ENCODE results near the gene NUDT5. TPM values are rescaled to one million over a fixed set of nuclear protein-coding genes. Genes with fewer than 3 reads are reported as not detected.
A peak's percentile ranks its signal among the peaks of the same experiment; 100 is the strongest.

Gene NUDT5
- total RNA-seq, 1 donor from 2014 or later, result 51.0 TPM

- Mint-ChIP-seq H3K36me3 (peaks cover 38% of the 10 kb centered on the region), H3K4me1 (peaks cover 4% of the 10 kb centered on the region), H3K9me3 (no peaks in the 10 kb centered on the region), H3K27ac (no peak overlapping the region), H3K27me3 (ENCODE audit: low read depth) (no peaks in the 10 kb centered on the region), H3K4me3 (no peak overlapping the region)
- DNase-seq (ENCODE audit: low spot score in 2 of 2, unreplicated experiment in 2 of 2), result no peak
- TF ChIP-seq CTCF (IDR thresholded peaks at IDR 0.05; ENCODE audit: unreplicated experiment), result no peak
Measured at GRCh38 chr10:12150163-12150562, 45.5 kb downstream of the NUDT5 start.

GRCh38 chr10:12144538-12144937 lies 51.2 kb downstream of the NUDT5 start:
- no peaks in the 10 kb centered on the region for H3K27me3 Mint-ChIP-seq (ENCODE audit: low read depth)
- no peak overlapping the region for H3K4me3 Mint-ChIP-seq
- no peaks in the 10 kb centered on the region for H3K9me3 Mint-ChIP-seq
- peaks cover 41% of the 10 kb centered on the region for H3K36me3 Mint-ChIP-seq
- TF ChIP-seq CTCF (IDR thresholded peaks at IDR 0.05; ENCODE audit: unreplicated experiment), result no peak
- no peak overlapping the region for H3K27ac Mint-ChIP-seq
- no peaks in the 10 kb centered on the region for H3K4me1 Mint-ChIP-seq
- no peak for DNase-seq (ENCODE audit: low spot score in 2 of 2, unreplicated experiment in 2 of 2)

- no peak for TF ChIP-seq CTCF (IDR thresholded peaks at IDR 0.05; ENCODE audit: unreplicated experiment)
- H3K36me3 Mint-ChIP-seq, result peaks cover 35% of the 10 kb centered on the region
- H3K9me3 Mint-ChIP-seq, result no peaks in the 10 kb centered on the region
- no peaks in the 10 kb centered on the region for H3K4me1 Mint-ChIP-seq
- no peak for DNase-seq (ENCODE audit: low spot score in 2 of 2, unreplicated experiment in 2 of 2)
- H3K27me3 Mint-ChIP-seq (ENCODE audit: low read depth), result no peaks in the 10 kb centered on the region
- H3K27ac Mint-ChIP-seq, result no peak overlapping the region
- H3K4me3 Mint-ChIP-seq, result no peak overlapping the region
Measured at GRCh38 chr10:12140038-12140437, 55.7 kb downstream of the NUDT5 start.

GRCh38 chr10:12135631-12136030 lies 60.1 kb downstream of the NUDT5 start:
- Mint-ChIP-seq H3K9me3 (no peaks in the 10 kb centered on the region), H3K27me3 (ENCODE audit: low read depth) (no peaks in the 10 kb centered on the region), H3K4me1 (no peaks in the 10 kb centered on the region), H3K27ac (no peak overlapping the region), H3K4me3 (no peak overlapping the region), H3K36me3 (peaks cover 21% of the 10 kb centered on the region)
- DNase-seq (ENCODE audit: low spot score in 2 of 2, unreplicated experiment in 2 of 2), result no peak
- no peak for TF ChIP-seq CTCF (IDR thresholded peaks at IDR 0.05; ENCODE audit: unreplicated experiment)

GRCh38 chr10:12130237-12130872 lies 65.3 kb downstream of the NUDT5 start:
- H3K4me3 Mint-ChIP-seq, result peak overlapping the region; percentile 86
- no peaks in the 10 kb centered on the region for H3K27me3 Mint-ChIP-seq (ENCODE audit: low read depth)
- H3K36me3 Mint-ChIP-seq, result peaks cover 7% of the 10 kb centered on the region
- TF ChIP-seq CTCF (IDR thresholded peaks at IDR 0.05; ENCODE audit: unreplicated experiment), result peak; percentile 57
- H3K27ac Mint-ChIP-seq, result peak overlapping the region; percentile 77
- no peak for DNase-seq (ENCODE audit: low spot score in 2 of 2, unreplicated experiment in 2 of 2)
- peaks cover 4% of the 10 kb centered on the region for H3K4me1 Mint-ChIP-seq
- H3K9me3 Mint-ChIP-seq, result peaks cover 4% of the 10 kb centered on the region
